Stimulated activated effector memory CD8-positive, alpha-beta T cell treated with anti-CD3 and anti-CD28 coated beads, Interleukin-12 subunit alpha, Interleukin-12 subunit beta, amount 100 ng/mL, for 72 hours (primary cell): ENCODE results near the gene ACP7.

Experiments
- ATAC-seq: fragments of 150-1000 bp; cut with Tn5 transposase; 2 replicates; pipeline ENCODE4 v1.10.0; 2021
- DNase-seq, 2 donors: peaks; one replicate each; pipeline ENCODE4 v3.0.0; 2021 to 2022; ENCODE audit warnings: low spot score in 2 of 2
- H3K27ac Mint-ChIP-seq: one replicate; pipeline ENCODE4 v1.8.0; 2022; ENCODE audit warnings: mild to moderate bottlenecking, mixed read lengths
- H3K36me3 Mint-ChIP-seq: one replicate; pipeline ENCODE4 v1.8.0; 2022; ENCODE audit warnings: mild to moderate bottlenecking, mixed read lengths
- H3K4me1 Mint-ChIP-seq: one replicate; pipeline ENCODE4 v1.8.0; 2022; ENCODE audit warnings: mixed read lengths
- H3K4me3 Mint-ChIP-seq: one replicate; pipeline ENCODE4 v1.8.0; 2022; ENCODE audit warnings: mild to moderate bottlenecking, mixed read lengths
- H3K9me3 Mint-ChIP-seq: one replicate; pipeline ENCODE4 v1.8.0; 2022; ENCODE audit warnings: mixed read lengths

The ACP7 gene

DNA sequence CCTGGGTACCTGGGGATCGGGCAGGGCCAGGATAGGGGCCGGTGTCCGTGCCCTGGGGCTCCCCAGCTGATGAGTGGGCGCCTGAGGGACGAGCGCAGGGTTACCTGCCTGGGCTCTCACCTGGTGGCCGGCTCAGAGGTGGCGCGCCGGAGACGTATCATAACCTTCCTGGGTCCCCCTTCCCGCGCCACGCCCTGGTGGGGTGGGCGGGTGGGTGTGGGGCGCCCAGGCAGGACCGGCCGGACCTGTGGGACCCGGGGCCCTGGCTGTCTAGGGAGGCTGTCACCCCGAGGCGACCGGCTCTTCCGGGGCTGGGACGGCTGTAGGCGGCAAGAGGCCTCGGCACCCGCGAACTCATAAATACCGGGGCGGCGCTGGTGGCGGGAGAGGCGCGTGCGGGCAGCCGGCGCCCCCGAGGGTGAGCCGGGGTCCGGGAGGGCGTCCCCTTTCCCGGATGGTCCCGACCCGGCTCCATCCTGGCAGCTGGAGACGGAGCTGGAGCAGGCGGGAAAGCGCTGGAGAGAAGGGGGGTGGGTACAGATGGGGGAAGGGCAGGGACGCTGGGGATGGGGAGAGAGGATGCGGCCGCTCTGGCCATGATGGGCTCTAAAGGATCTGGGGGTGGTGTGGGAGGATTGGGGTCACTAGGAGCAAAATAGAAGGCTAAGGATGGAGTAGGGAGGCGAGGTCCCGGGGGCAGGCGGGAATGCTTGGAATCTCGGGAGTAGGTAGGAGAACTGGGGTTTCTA, at the start of gene ACP7:
ACP7 (plus strand) TSS at position 386 of the 749 bp plus-strand sequence. CDS start 902 bp downstream, outside the sequence.
- peak within 1 kb of the TSS; percentile 83 for H3K27ac Mint-ChIP-seq
- H3K36me3 Mint-ChIP-seq = no peaks in the 10 kb centered on the region

DNA sequence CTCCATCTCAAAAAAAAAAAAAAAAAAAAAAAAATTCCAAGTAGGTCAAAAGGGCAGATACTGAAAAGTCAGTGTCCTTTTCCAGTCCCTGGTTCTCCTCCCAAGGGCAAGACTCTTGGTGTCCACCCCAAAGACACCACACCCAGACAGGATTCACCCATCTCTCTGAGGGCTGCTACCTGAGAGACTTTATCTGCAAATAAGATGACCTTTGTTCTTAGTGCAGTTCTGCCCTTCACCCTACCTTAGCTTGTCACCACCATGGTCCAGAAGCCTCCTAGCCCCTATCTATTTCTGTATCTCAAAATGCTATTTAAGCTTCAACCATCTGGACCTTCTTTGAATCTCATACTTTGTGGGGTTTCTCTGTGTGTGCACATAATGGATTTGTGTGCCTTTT, 47.6 kb upstream of the ACP7 start:
- DNase-seq (no peak), ATAC-seq (no peak)
- Mint-ChIP-seq H3K27ac (no peak overlapping the region), H3K9me3 (no peaks in the 10 kb centered on the region), H3K4me1 (peaks cover 7% of the 10 kb centered on the region), H3K36me3 (no peaks in the 10 kb centered on the region), H3K4me3 (no peak overlapping the region)

More for the DNA sequence above, at the start of gene ACP7:
- ATAC-seq = peak; percentile 87
- H3K9me3 Mint-ChIP-seq = no peaks in the 10 kb centered on the region
- H3K4me1 Mint-ChIP-seq = peaks cover 31% of the 10 kb centered on the region
- H3K4me3 Mint-ChIP-seq = peak within 1 kb of the TSS; percentile 78
- peak in 1 of 2 donors; percentile 28 for DNase-seq

GRCh38 chr19:39037194-39037593, 47.0 kb upstream of the ACP7 start:
- no peak for ATAC-seq
- Mint-ChIP-seq H3K27ac (no peak overlapping the region), H3K36me3 (no peaks in the 10 kb centered on the region), H3K9me3 (no peaks in the 10 kb centered on the region), H3K4me1 (peaks cover 7% of the 10 kb centered on the region), H3K4me3 (no peak overlapping the region)
- no peak for DNase-seq

- H3K4me1 Mint-ChIP-seq = no peaks in the 10 kb centered on the region
Measured at GRCh38 chr19:39038098-39038497, 46.1 kb upstream of the ACP7 start.

DNA sequence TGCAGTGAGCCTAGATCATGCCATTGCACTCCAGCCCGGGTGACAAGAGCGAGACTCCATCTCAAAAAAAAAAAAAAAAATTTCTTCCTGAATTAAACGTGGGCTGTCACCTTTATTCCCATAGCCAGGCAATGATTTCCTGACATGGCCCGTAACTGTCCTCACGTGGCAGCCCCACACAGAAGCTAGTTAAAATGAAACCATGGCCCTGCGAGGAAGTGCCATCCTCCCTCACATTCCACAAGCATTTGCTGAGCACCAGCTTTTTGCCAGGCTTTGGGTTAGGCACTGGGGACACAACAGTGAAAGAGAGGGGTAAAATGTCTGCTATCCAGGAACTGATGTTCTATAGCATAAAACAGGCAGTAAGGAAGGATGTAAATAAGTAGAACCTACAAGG, 38.7 kb upstream of the ACP7 start:
- Mint-ChIP-seq H3K27ac (peak overlapping the region; percentile 11), H3K4me1 (no peaks in the 10 kb centered on the region), H3K4me3 (no peak overlapping the region), H3K36me3 (no peaks in the 10 kb centered on the region), H3K9me3 (no peaks in the 10 kb centered on the region)
- ATAC-seq (no peak), DNase-seq (no peak)

More at GRCh38 chr19:39038098-39038497, 46.1 kb upstream of the ACP7 start:
- no peak overlapping the region for H3K27ac Mint-ChIP-seq
- no peak overlapping the region for H3K4me3 Mint-ChIP-seq
- DNase-seq (no peak), ATAC-seq (peak; percentile 52)
- no peaks in the 10 kb centered on the region for H3K36me3 Mint-ChIP-seq
- H3K9me3 Mint-ChIP-seq = no peaks in the 10 kb centered on the region

DNA sequence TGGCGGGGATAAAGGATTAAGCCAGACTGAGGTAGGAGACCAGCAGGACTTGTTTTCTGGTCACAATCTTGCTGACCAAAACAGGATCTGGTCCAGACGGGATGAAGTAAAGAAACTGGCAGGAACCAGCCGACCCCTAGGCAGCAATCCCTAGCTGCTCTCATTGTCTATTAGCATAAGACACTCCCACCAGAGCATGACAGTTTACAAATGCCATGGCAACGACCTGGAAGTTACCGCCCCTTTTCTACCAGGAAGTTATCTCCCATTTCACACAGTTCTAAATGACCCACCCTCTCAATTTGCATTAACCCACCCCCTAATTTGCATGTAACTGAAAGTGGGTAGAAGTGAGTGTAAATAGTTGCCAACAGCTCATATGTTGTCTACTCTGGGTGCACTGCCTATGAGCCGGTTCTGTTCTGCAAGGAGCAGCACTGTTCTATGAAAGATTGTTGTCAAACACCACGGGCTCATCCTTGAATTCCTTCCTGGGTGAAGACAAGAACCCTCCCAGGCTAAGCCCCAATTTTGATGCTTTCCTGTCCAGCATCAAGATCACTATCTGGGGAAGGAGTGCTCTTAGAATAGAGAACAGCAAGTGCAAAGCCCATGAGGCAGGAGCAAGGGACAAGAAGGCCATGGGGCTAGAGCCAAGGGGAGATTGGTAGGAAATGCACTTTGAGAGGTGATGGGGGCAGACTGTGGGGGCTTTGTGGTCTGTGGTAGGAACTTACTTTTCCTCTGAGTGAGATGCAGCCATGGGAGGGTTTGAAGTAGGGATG, 37.9 kb upstream of the ACP7 start:
- DNase-seq = no peak

DNA sequence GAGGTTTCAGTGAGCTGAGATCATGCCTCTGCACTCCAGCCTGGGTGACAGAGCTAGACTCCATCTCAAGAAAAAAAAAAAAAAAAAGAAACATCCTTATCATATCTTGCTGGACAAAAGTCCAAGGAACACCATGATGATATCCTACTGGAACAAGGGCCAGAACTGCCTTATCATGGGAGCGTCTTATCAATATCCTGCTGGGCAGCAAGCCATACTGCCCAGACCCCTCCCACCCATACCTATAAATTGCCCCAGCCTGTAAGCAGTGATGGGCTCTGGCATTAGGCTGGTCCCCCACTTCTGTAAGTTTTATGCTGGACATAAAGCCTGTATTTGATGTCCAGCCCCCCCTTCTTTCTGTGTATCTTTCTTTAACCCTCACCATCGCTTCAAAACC, 37.1 kb upstream of the ACP7 start:
- ATAC-seq = no peak
- Mint-ChIP-seq H3K4me1 (no peaks in the 10 kb centered on the region), H3K27ac (no peak overlapping the region), H3K36me3 (no peaks in the 10 kb centered on the region), H3K9me3 (no peaks in the 10 kb centered on the region), H3K4me3 (no peak overlapping the region)
- DNase-seq = no peak

More for the DNA sequence above, 37.9 kb upstream of the ACP7 start:
- Mint-ChIP-seq H3K4me3 (no peak overlapping the region), H3K4me1 (no peaks in the 10 kb centered on the region), H3K9me3 (no peaks in the 10 kb centered on the region), H3K27ac (peak overlapping the region; percentile 11), H3K36me3 (no peaks in the 10 kb centered on the region)
- ATAC-seq = peak; percentile 32

- no peaks in the 10 kb centered on the region for H3K36me3 Mint-ChIP-seq
- no peaks in the 10 kb centered on the region for H3K9me3 Mint-ChIP-seq
- DNase-seq = peak; percentile 69 to 81
- H3K4me1 Mint-ChIP-seq = no peaks in the 10 kb centered on the region
- no peak overlapping the region for H3K27ac Mint-ChIP-seq
- H3K4me3 Mint-ChIP-seq = no peak overlapping the region
- peak; percentile 81 for ATAC-seq
Measured at GRCh38 chr19:39052243-39052746, 31.9 kb upstream of the ACP7 start.

DNA sequence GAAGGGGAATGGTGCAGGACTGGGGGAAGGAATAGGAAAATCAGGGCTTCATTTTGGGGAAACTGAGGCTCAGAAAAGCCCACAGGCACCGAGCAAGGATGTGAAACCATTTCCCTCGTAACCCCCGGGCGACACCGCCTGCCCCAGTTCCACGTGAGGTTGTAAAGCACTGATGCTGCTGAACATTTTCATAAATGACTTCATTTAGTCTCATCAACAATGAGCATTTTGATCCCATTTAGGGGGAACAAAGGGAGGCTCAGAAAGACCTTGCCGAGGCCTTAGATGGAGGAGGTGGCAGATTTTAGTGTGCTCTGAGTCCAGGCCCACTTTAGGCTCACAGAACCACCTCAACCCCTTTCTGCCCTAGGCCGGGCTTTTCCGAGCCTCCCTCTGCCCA, 31.3 kb upstream of the ACP7 start:
- no peaks in the 10 kb centered on the region for H3K9me3 Mint-ChIP-seq
- H3K4me1 Mint-ChIP-seq = no peaks in the 10 kb centered on the region
- H3K4me3 Mint-ChIP-seq = no peak overlapping the region
- no peak overlapping the region for H3K27ac Mint-ChIP-seq
- no peaks in the 10 kb centered on the region for H3K36me3 Mint-ChIP-seq
- no peak for DNase-seq
- ATAC-seq = no peak

DNA sequence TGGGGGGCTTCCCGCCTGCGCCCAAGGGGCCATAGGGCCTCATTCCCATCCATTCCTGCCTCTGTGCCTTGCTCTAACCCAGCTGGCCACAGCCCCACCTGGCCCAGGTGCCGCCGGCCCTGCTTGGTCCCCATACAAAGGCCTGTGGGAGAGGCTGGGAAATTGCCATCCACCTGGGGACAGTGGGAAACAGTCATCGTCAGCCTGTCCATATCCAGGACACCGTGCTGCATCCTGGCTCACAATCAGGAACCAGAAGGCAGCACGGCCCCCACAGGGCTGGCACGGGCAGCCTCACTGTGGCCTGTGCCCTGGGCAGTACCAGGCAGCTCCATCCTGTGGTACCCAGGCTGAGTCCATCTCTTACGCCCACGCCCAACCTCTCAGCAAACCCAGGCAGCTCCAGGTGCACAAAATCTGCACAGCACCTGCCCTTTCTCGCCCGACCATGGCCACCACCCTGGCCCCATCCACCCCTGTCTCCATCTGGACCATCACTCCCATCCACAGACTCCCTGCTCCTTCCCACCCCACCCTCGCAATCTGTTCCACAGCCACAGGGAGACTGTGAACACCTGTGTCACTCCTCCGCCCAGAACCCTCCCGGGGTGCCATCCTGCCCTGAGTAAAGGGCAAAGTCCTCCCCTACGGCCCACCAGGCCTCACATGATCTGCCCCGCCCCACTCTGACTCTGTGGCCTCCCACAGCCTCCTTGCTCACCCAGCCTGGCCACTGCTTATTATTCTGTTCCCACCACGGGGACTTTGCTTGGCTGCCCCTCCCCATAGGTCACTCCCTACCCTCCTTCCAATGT, 30.7 kb upstream of the ACP7 start:
- no peaks in the 10 kb centered on the region for H3K9me3 Mint-ChIP-seq
- H3K36me3 Mint-ChIP-seq = no peaks in the 10 kb centered on the region
- DNase-seq (no peak), ATAC-seq (no peak)
- H3K4me3 Mint-ChIP-seq = no peak overlapping the region
- H3K4me1 Mint-ChIP-seq = no peaks in the 10 kb centered on the region
- no peak overlapping the region for H3K27ac Mint-ChIP-seq

DNA sequence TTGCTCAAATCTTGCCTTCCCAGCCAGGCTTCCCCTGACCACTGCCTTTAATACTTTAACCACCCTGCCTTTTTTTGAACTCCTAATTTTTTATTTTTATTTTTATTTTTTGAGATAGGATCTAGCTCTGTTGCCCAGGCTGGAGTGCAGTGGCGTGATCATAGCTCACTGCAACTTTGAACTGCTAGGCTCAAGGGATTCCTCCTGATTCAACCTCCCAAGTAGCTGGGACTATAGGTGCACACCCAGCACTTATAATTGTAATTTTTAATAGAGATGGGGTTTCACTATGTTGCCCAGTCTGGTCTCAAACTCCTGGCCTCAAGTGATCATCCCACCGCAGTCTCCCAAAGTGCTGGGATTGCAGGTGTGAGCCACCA, 30.1 kb upstream of the ACP7 start:
- no peak overlapping the region for H3K4me3 Mint-ChIP-seq
- H3K9me3 Mint-ChIP-seq = no peaks in the 10 kb centered on the region
- no peak overlapping the region for H3K27ac Mint-ChIP-seq
- ATAC-seq (no peak), DNase-seq (no peak)
- no peaks in the 10 kb centered on the region for H3K36me3 Mint-ChIP-seq
- no peaks in the 10 kb centered on the region for H3K4me1 Mint-ChIP-seq

GRCh38 chr19:39057615-39058014, 26.6 kb upstream of the ACP7 start:
- Mint-ChIP-seq H3K9me3 (no peaks in the 10 kb centered on the region), H3K27ac (no peak overlapping the region), H3K4me1 (peaks cover 9% of the 10 kb centered on the region), H3K36me3 (no peaks in the 10 kb centered on the region), H3K4me3 (no peak overlapping the region)
- no peak for DNase-seq
- ATAC-seq = no peak

DNA sequence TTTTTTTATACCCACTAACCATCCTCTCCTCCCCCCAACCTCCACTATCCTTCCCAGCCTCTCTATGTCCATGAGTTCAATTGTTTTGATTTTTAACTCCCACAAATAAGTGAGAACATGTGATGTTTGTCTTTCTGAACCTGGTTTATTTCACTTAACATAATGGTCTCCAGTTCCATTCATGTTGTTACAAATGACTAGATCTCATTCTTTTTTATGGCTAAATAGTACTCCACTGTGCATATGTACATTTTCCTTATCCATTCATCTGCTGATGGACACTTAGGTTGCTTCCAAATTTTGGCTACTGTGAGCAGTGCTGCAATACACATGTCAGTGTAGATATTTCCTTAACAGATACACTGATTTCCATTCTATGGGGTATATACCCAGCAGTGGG, 24.9 kb upstream of the ACP7 start:
- Mint-ChIP-seq H3K9me3 (no peaks in the 10 kb centered on the region), H3K4me3 (no peak overlapping the region), H3K27ac (no peak overlapping the region), H3K36me3 (no peaks in the 10 kb centered on the region), H3K4me1 (peaks cover 9% of the 10 kb centered on the region)
- DNase-seq (no peak), ATAC-seq (no peak)

DNA sequence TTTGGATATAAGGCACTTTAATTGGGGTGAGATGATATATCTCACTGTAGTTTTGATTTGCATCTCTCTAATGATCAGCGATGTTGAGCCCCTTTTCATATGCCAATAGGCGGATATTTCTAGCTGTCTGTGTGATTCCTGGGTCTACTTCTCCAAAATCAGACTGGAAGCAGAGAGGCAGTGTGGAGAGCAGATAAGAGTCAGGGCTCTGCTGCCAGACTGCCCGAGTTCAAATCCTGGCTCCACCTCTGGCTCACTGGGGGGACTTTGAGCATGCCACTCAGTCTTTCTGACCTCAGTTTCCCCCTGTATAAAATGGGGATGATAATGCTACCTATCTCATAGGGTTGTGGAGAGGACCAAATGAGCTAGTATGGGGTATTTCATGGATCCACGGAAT, 24.0 kb upstream of the ACP7 start:
- peaks cover 9% of the 10 kb centered on the region for H3K4me1 Mint-ChIP-seq
- ATAC-seq (no peak), DNase-seq (no peak)
- no peak overlapping the region for H3K27ac Mint-ChIP-seq
- no peaks in the 10 kb centered on the region for H3K9me3 Mint-ChIP-seq
- H3K36me3 Mint-ChIP-seq = no peaks in the 10 kb centered on the region
- no peak overlapping the region for H3K4me3 Mint-ChIP-seq

GRCh38 chr19:39064405-39064804, 19.8 kb upstream of the ACP7 start:
- Mint-ChIP-seq H3K36me3 (no peaks in the 10 kb centered on the region), H3K9me3 (no peaks in the 10 kb centered on the region), H3K4me1 (peaks cover 9% of the 10 kb centered on the region), H3K4me3 (no peak overlapping the region), H3K27ac (no peak overlapping the region)
- DNase-seq = no peak
- no peak for ATAC-seq
